ENCODE measurements around the gene CNOT3. TPM values are rescaled to one million over a fixed set of nuclear protein-coding genes. Genes with fewer than 3 reads are reported as not detected.
"Not testable (repeated sequence)": the region's sequence is repeated elsewhere in the genome, so short reads cannot be mapped to it uniquely, and the experiment has no call there.

The CNOT3 gene
- 11.6 TPM for total RNA-seq
- polyA plus RNA-seq = 35.8 TPM

GRCh38 chr19:54137699-54138488, at the start of gene CNOT3:
TSS of gene CNOT3 (plus strand) at chr19:54137762. CDS start at chr19:54142979, 5,217 bp downstream.
- H3K4me3 ChIP-seq (ENCODE audit: low read depth, low read length) = peak within 1 kb of the TSS; percentile 99
- H3K4me1 ChIP-seq (ENCODE audit: insufficient read depth) = no peaks in the 10 kb centered on the region
- peak within 1 kb of the TSS; percentile 88 for H3K27ac ChIP-seq (ENCODE audit: low read depth)
- H3K36me3 ChIP-seq (ENCODE audit: insufficient read depth) = no peaks in the 10 kb centered on the region
- no peak for DNase-seq (ENCODE audit: extremely low spot score)
- WGBS = under 1% methylated on average over 103 of the region's 103 CpGs

DNA sequence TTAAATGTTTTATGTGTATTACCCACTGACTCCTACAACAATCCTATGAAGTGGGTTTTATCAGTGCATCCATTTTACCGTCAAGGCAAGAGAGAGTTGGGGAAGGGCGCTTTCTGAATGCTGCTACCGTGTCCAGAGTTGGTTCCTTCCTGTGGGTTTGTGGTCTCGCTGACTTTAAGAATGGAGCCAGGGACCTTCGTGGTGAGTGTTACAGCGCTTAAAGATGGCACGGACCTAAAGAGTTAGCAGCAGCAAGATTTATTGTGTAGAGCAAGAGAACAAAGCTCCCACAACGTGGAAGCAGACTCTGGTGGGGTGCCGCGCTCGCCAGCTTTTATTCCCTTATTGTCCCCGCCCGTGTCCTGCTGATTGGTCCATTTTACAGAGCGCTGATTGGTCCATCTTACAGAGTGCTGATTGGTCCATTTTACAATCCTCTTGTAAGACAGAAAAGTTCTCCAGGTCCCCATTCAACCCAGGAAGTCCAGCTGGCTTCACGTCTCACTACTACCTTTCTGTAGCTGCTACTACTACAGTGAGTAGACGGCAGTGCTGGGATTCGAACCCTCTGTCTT, 43.0 kb upstream of the CNOT3 start:
- WGBS = 83% methylated on average over 17 of the region's 17 CpGs
- DNase-seq (ENCODE audit: extremely low spot score) = no peak
- Histone ChIP-seq H3K27ac (ENCODE audit: low read depth) (no peak overlapping the region), H3K4me3 (ENCODE audit: low read depth, low read length) (no peak overlapping the region), H3K4me1 (ENCODE audit: insufficient read depth) (no peaks in the 10 kb centered on the region), H3K36me3 (ENCODE audit: insufficient read depth) (no peaks in the 10 kb centered on the region)

DNA sequence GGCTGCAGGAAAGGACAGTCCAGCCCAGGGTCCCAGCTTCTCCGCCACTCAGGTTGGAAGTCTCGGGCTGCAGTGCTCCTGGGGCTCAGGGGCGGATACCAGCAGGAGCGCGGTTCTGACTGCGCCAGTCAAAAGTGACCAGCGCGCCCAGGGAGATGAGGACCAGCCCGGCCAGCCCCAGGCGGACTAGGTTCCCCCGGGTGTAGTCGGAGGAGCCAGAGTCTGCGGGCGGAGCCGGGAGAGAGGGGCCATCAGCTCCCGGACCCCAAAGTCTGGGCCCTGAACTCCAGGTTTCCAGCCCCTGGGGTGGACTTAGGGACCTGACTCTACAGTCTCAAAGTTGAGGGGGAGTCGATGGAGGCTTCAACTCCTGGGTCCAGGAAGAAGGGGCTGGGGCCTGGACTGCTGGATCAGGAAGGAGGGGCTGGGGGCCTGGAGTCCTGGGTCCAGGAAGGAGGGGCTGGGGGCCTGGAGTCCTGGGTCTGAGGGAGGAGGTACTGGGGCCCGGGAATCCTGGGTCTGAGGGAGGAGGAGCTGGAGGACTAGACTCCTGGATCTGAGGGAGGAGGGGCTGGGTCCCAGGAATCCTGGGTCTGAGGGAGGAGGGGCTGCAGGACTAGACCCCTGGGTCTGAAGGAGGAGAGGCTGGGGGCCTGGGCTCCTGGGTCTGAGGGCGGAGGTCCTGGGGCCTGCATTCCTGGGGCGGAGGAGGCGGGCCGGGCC, 42.3 kb upstream of the CNOT3 start:
- Histone ChIP-seq H3K27ac (ENCODE audit: low read depth) (no peak overlapping the region), H3K4me1 (ENCODE audit: insufficient read depth) (no peaks in the 10 kb centered on the region), H3K36me3 (ENCODE audit: insufficient read depth) (no peaks in the 10 kb centered on the region), H3K4me3 (ENCODE audit: low read depth, low read length) (peak overlapping the region; percentile 20)
- no peak for DNase-seq (ENCODE audit: extremely low spot score)
- WGBS = 66% methylated on average over 22 of the region's 22 CpGs

DNA sequence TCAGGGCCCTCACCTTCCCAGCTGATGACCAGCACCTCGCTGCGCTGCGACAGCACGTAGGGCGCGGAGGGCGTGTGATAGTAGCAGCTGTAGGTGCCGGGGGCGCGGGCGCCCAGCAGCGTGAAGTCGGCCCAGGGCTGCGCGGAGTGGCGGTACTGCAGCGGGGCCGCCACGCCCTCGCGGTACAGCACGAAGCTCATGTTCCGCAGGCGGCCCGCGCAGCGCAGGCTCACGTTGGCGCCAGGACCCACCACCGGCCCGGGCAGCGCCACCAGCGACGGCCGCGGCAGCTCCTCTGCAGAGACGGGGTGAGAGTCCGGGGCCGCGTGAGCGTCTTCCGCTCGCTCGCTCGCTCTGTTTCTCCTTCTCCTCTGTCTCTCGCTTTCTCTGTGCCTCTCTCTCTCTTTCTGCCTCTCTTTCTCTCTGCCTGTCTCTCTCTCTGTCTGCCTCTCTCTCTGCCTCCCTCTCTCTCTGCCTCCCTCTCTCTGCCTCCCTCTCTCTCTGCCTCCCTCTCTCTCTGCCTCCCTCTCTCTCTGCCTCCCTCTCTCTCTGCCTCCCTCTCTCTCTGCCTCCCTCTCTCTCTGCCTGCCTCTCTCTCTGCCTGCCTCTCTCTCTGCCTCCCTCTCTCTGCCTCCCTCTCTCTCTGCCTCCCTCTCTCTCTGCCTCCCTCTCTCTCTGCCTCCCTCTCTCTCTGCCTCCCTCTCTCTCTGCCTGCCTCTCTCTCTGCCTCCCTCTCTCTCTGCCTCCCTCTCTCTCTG, 41.5 kb upstream of the CNOT3 start:
- not testable (repeated sequence) for H3K36me3 ChIP-seq (ENCODE audit: insufficient read depth); H3K4me1 ChIP-seq (ENCODE audit: insufficient read depth); H3K27ac ChIP-seq (ENCODE audit: low read depth); DNase-seq (ENCODE audit: extremely low spot score)
- under 1% methylated on average over 46 of the region's 46 CpGs for WGBS
- H3K4me3 ChIP-seq (ENCODE audit: low read depth, low read length) = peak overlapping the region; percentile 20

DNA sequence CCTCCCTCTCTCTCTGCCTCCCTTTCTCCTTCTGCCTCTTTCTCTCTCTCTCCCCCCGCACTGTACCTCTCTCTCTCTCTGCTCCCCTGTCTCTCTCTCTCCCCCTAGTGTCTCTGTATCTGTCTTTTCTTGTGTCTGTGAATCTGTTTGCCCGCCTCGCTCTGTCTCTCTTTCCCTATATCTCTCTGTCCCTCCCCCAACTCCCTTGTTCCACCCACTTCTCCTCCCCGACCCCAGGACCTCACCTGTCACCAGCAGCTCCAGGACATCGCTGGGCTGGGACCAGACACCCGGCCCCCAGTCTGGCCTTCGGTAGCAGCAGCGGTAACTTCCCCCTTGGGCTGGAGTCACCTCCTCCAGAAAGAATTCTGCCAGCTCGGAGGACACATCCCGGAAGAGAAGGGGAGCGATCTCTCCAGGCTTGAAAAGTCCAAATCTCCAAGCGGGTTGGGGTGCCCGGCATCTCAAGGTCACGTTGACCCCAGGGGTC, 40.9 kb upstream of the CNOT3 start:
- WGBS = 7% methylated on average over 14 of the region's 14 CpGs
- DNase-seq (ENCODE audit: extremely low spot score) = no peak
- H3K27ac ChIP-seq (ENCODE audit: low read depth) = peak overlapping the region; percentile 52
- no peak overlapping the region for H3K4me3 ChIP-seq (ENCODE audit: low read depth, low read length)
- H3K4me1 ChIP-seq (ENCODE audit: insufficient read depth) = no peaks in the 10 kb centered on the region
- no peaks in the 10 kb centered on the region for H3K36me3 ChIP-seq (ENCODE audit: insufficient read depth)

GRCh38 chr19:54099190-54099902, 38.2 kb upstream of the CNOT3 start:
- H3K4me1 ChIP-seq (ENCODE audit: insufficient read depth) = no peaks in the 10 kb centered on the region
- 79% methylated on average over 12 of the region's 12 CpGs for WGBS
- DNase-seq (ENCODE audit: extremely low spot score) = no peak
- H3K36me3 ChIP-seq (ENCODE audit: insufficient read depth) = no peaks in the 10 kb centered on the region
- H3K4me3 ChIP-seq (ENCODE audit: low read depth, low read length) = no peak overlapping the region
- H3K27ac ChIP-seq (ENCODE audit: low read depth) = no peak overlapping the region

- H3K27ac ChIP-seq (ENCODE audit: low read depth); H3K4me1 ChIP-seq (ENCODE audit: insufficient read depth); DNase-seq (ENCODE audit: extremely low spot score); H3K36me3 ChIP-seq (ENCODE audit: insufficient read depth); H3K4me3 ChIP-seq (ENCODE audit: low read depth, low read length): not testable (repeated sequence)
- WGBS = 73% methylated on average over 9 of the region's 9 CpGs
Measured at GRCh38 chr19:54099903-54100255, 37.7 kb upstream of the CNOT3 start.

DNA sequence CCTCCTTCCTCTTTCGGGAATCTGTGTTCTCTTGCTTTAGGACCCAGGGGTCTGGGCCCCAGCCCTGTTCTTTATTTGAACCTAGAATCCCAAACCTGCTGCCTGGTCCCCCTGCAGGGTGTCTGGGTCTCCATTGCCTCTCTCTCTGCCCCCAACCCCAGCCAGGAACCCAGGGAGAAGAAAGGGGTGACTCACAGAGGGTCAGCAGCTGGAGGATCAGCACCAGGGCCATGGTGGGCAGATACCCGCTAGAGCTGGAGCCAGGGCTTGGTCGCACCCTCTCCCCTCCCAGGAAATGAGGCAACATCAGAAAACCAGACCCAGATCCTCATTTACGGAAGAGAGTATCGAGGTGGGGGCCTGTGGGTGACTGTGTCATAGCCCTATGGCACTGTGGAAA, 37.0 kb upstream of the CNOT3 start, which contains the start of gene OSCAR:
OSCAR (minus strand) TSS at position 243 of the 400 bp plus-strand sequence; CDS start at position 232, 11 bp downstream.
- H3K4me1 ChIP-seq (ENCODE audit: insufficient read depth) = no peaks in the 10 kb centered on the region
- no peak within 1 kb of the TSS for H3K4me3 ChIP-seq (ENCODE audit: low read depth, low read length)
- no peaks in the 10 kb centered on the region for H3K36me3 ChIP-seq (ENCODE audit: insufficient read depth)
- no peak for DNase-seq (ENCODE audit: extremely low spot score)
- 44% methylated on average over 5 of the region's 5 CpGs for WGBS
- H3K27ac ChIP-seq (ENCODE audit: low read depth) = no peak within 1 kb of the TSS

DNA sequence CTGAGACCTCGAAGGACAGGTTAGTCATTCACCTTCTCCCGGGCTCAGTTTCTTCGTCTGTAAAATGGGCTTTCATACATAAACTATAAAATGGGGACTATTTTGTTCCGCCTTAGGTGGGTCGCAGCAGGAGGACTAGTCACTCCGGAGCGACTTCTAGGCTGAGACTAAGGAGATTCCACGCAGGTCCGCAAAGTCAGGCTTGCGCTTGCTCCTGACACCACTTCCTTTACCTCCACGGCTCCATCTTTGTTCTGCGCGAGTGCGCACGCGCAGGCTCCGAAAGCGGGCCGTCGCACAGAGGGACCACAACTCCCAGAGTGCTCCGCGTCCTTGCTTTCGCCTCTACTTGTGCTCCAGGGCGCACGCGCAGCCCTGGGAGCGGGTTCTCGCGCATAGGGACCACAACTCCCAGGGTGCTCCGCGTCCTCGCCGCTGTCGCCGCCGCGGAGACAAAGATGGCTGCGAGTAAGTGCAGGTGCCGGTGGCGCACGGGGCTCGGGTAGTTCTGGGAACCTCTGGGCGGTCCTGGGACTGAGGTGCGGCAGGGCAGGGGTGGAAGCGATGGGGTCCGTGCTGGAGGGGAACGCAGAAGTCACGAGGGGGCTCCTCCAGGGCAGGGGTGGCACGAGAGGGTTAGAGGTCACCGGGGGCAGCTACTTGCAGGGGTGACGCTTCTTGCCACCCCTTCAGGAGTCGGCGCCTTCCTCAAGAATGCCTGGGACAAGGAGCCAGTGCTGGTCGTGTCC, 35.0 kb upstream of the CNOT3 start, which contains the start of gene NDUFA3:
NDUFA3 (plus strand) TSS at position 435 of the 749 bp plus-strand sequence; CDS start at position 459, 24 bp downstream.
- H3K36me3 ChIP-seq (ENCODE audit: insufficient read depth) = no peaks in the 10 kb centered on the region
- 2% methylated on average over 54 of the region's 54 CpGs for WGBS
- peak within 1 kb of the TSS; percentile 0 for H3K27ac ChIP-seq (ENCODE audit: low read depth)

GRCh38 chr19:54104998-54105715, 32.4 kb upstream of the CNOT3 start:
- no peaks in the 10 kb centered on the region for H3K36me3 ChIP-seq (ENCODE audit: insufficient read depth)
- no peaks in the 10 kb centered on the region for H3K4me1 ChIP-seq (ENCODE audit: insufficient read depth)
- DNase-seq (ENCODE audit: extremely low spot score) = no peak
- no peak overlapping the region for H3K27ac ChIP-seq (ENCODE audit: low read depth)
- 89% methylated on average over 11 of the region's 11 CpGs for WGBS
- H3K4me3 ChIP-seq (ENCODE audit: low read depth, low read length) = no peak overlapping the region

More for the DNA sequence above, 35.0 kb upstream of the CNOT3 start, which contains the start of gene NDUFA3:
- H3K4me1 ChIP-seq (ENCODE audit: insufficient read depth) = no peaks in the 10 kb centered on the region
- peak within 1 kb of the TSS; percentile 87 for H3K4me3 ChIP-seq (ENCODE audit: low read depth, low read length)
- peak; percentile 92 for DNase-seq (ENCODE audit: extremely low spot score)

DNA sequence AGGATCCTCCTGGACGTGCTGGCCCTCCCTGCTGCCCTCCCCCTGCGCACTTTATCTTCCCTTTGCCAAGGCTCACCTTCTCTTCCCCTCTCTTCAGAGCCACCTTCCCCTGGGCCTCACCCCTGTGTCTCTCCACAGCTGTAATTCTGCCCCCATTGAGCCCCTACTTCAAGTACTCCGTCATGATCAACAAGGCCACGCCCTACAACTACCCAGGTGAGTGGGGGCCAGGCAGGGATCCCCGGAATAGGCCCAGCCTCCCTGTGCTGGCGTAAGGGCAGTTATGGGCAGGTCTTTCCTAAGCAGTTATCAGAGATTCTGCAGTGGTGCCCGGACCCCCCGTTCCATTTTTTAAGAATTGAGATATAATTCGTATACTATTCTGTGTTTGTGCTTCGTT, 31.8 kb upstream of the CNOT3 start:
- 86% methylated on average over 10 of the region's 10 CpGs for WGBS
- Histone ChIP-seq H3K36me3 (ENCODE audit: insufficient read depth) (peaks cover 2% of the 10 kb centered on the region), H3K27ac (ENCODE audit: low read depth) (no peak overlapping the region), H3K4me3 (ENCODE audit: low read depth, low read length) (no peak overlapping the region), H3K4me1 (ENCODE audit: insufficient read depth) (no peaks in the 10 kb centered on the region)
- DNase-seq (ENCODE audit: extremely low spot score) = no peak

Data from urinary bladder (tissue), 4 donors.